ENCODE data around the gene PLPP4.
A peak's percentile ranks its signal among the peaks of the same experiment; 100 is the strongest.

Gene PLPP4

DNA sequence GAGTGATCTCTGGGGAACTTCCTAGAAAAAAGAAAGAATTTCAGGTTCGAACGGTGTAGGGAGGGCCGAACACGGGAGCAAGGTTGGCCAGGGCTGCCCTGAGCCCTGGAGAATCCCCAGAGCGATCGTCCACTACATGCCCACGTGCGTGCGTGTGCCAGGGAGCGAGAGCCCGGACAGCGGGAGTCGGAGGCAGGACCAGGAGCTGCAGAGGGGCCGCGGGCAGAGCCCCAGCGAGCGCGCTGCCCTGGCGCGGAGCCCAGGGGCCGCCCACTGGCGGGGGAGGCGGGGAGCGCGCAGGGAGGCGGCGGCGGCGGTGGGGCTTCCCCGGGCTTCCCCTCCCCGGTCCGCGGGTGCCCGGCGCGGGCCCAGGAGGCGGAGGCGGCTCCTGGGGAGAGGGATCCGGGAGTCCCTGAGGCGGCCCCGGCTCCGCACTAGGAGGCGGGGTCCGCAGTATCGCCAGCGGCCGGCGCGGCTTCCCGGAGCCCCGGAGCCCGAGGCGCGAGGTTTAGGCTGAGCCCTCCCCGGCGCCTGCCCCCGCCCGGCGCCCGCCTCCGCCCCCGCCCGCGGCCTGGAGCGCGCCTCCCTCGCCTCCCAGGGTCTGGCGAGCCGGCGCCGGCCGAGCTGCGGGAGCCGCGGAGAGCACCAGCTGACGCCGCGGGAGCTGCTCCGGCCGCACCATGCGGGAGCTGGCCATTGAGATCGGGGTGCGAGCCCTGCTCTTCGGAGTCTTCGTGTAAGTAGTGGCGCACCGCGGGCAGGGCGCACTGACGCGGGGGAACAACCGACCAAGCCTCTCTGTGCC lies at the start of gene PLPP4:
TSS of gene PLPP4 (plus strand) at position 602 of the 805 bp plus-strand sequence. CDS start at position 681, 79 bp downstream.
- no peak for DNase-seq (ENCODE audit: low read depth)

DNA sequence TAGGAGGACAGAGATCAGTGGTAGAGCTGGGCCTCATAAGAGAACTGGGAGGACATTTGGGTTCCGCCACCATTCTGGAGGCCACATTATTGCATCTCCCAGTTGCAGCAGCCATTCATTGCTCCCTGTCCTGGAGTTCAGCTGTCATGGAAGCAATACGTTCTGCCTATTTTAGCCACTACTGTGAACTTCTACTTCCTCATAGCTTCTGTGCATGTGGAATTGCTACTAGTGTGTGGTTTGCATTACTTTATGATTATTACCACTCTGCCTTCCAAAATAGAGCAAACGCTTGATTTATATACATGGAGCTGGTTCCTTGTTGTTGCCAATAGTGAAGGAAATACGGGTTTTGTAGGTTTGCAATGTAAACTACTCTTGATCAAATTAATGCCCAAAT lies 47.2 kb upstream of the PLPP4 start:
- no peak for DNase-seq (ENCODE audit: low read depth)

DNA sequence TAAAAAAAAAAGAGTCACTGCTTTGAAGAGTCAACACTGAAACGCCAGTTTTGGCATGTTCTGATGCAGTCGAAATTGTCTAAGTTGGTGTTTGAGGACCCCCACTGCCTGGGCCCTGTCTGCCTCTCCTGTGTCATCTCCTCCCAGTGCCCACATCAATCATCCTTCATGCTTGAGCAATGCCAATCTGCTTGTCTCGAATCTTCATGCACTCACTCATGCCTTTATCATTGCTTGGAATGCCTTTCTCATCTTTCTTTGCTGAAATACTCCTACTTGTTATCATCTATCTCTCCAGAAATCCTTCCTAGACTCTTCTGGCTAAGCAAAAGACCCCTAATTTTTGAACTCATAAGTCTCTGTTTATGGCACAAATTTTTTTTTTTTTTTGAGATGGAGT lies 42.1 kb upstream of the PLPP4 start:
- no peak for DNase-seq (ENCODE audit: low read depth)

DNA sequence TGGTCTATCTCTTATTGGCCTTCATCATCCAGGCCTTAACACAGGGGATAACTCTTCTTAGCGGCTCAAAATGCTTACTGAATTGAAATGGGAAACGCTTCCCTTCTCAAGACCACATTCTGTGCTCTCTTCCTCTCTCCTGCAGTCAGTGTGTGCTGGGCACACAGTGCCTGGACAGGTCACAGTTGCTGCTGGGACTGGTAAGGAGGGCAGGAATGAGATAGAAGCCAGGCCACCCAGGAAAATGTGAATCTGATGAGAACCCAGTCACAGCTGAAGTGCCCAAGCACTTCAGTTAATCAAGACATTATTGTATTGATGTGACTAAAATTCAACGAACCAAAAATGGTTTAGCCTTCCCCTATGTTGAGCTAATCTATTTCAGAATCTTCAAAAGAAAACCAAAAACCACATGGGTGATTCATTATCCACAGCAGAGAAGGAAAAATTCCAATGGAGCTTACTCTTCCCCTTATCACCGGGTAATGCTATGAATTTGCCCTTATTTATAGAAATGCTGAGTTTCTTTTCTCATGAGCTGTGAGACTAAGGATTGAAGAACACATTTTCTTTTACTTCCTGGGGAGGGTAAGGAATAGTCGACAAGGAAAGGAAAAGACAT lies 41.2 kb upstream of the PLPP4 start:
- DNase-seq (ENCODE audit: low read depth) = peak; percentile 82

DNA sequence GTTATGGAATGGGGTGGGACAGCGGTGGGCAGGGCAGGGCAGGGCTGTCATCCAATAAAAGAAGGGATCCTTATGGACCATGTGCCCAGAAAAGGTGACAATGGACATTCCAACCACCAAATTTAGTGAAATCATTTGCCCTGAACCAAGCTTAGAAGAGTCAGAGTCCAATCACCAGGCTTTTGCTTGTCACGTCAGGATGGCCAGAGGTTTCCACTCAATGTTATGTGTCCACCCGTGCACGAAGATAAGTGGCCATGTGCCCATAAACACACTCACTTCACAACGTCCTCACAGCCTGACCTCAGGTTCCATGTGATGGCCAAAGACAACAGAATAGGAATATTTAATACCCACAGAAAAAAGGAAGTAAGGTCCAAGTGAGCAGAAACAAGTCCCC lies 36.6 kb upstream of the PLPP4 start:
- DNase-seq (ENCODE audit: low read depth) = no peak

DNA sequence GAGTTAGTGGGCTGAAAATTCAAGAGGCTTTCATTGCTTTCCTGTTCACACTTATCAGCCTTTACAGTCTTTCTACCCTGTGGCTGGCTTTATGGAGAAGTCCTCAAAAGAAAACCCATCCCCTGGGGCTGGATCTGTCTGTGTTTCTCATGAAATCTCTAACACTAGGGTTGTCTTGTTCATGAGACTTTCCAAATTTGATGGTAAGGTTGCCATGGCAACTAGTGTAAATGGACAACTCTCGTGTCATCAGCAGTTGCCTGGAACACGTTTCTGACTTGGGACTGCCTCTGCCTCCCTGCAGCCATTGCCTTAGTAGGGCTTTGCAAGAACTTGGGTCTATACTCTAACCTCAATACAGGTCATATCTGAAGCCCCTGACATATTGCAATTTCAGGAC lies 35.8 kb upstream of the PLPP4 start:
- DNase-seq (ENCODE audit: low read depth) = no peak

DNA sequence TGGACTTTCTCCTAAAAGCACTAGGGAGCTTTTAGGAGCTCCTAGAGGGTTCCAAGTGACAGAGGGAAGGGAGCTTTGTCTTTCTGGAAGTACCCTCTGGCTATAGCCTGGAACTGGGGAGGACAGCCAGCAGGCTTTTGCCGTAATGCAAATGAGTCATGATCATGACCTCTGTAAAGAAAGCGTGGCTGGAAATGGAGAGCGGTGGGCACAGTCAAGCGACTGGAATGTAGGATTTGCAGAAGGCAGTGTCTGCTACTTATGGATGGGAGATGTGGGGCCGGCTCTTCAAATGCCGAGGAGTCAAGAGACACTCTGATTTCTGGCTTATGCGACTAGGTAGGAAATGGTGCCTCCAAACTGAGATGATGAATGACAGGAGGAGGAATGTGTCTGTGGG lies 34.6 kb upstream of the PLPP4 start:
- DNase-seq (ENCODE audit: low read depth) = peak; percentile 74

DNA sequence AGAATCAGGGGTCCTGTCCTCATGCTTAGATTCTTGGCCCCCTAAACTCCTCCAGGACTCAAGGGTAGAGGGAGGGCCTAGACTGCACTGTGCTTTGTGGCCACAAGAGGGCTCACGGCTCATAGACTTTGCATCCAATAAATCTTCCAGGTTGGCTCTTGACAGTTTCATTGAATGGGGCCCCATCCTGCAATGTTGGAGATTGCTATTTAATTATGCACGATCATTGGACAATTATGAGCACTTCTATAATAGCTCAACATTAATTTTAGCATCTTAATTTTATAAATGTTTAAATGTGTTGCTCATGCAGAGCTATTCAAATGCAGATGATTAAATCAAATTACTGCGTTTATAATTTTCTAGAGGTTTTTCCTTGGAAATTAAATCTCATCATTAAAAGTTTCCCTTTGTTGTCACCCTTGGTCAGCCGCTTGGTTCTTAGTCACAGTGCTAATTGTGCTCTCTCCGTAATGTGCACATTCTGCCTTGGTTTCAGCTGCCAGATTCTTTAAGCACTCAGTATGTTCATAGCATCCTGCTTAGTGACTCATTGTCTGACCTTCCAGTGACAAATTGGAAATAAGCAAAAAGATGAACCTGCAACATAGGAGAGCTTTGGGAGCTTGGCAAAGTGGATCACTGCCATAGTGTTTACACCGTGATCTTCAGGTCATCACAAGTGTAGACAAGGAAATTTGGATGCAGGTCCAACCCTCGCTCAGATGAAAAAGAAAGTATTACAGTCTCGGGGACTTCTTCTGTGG lies 33.4 kb upstream of the PLPP4 start:
- DNase-seq (ENCODE audit: low read depth) = no peak

DNA sequence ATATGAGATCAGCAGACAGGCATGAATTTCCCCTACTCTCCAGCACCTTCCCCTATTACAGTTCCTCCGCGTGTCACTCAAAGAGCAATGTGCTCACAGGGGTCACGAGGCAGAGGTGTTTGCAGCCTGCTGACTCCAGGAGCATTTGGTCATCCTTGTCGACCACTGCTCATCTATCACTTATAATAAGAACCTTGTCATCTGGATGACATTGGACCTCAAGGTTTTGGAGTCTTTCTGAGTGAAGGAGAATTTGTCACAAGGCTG lies 32.9 kb upstream of the PLPP4 start:
- no peak for DNase-seq (ENCODE audit: low read depth)

DNA sequence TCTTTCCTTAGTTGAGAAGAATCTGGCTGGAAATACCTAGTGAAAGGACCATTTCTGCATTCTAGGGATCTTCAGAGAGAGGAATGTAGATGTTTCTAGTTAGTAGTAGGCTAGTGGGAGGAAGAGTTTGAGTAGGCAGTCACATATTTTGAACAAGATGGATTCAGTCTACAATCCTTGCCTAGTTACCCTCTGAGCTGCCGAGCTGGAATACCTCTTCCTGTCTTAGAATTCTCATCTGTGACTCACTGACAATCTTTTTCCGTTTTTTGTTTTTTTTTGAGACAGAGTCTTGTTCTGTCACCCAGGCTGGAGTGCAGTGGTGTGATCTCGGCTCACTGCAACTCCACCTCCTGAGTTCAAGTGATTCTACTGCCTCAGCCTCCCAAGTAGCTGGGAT lies 30.7 kb upstream of the PLPP4 start:
- DNase-seq (ENCODE audit: low read depth) = no peak

DNA sequence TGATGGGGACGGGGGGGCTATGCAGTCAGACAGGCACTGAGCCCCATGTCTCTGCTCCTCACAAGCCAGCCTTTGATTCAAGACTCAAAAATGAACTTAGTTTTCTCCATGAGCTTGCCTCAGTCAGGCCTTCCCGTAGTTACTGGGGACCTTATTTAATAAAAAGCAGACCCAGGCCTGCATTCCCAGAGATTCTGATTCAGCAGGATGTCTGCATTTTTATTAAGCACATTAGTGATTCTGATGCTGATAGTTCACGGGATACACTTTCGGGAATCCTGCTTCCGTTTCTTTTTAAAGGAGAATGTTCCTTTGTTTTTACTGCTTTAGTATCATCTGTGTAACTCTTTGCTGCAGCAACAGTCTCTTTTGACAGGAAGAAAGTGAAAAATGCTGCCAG lies 28.3 kb upstream of the PLPP4 start:
- DNase-seq (ENCODE audit: low read depth) = no peak

DNA sequence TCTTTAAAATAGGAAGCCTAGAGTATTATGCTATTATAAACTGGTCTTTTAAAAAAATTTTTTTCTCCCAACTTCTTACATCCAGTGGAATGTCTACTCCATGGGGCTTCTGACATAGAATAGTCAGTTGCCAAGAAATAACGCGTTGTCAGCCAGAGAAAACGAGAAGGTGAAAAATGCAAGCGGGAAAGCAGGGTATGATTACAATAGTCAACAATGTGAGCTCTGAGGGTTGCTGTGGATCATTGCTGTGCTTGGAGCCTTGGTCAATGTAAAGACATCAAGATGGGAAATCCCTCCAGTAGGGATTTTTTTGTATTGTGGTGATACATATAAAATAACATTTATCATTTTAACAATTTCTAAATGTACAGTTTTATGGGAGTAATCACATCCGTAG lies 27.6 kb upstream of the PLPP4 start:
- no peak for DNase-seq (ENCODE audit: low read depth)

DNA sequence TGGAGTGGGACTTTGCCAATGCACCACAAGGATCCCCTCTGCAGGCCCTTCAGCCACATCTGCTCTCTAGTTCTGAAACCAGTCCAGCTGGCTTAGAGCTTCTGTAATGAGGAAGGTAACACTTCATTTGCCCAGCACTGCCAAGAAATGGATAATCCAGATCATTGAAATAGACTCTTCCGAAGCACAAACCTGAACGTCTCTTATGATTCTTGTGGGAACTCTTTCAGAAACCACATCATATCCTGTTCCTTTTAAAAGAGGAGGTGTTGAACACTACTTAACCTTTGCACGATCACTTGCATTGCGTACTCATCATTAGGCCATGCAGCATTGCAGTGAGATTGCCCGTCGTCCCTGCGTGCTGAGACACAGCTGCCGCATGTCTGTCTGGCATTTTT lies 25.8 kb upstream of the PLPP4 start:
- DNase-seq (ENCODE audit: low read depth) = no peak

DNA sequence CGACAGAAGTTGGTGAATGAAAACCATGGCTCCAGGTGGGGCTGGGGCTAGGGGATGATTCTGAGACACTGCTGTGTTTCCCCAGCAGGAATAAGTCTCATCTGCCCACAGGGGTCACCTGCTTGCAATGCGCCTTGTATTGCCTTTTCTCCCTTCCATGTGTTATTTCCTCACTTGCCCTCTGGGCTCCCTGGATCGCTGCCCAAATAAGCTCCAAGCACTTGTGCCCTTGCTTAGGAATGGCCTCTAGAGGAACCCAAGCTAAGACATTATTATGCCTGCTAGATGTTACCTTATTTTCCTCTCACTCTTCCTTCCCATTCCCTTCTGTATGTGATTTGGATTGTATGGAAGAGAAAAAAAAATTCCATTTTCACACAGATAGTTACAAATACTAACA lies 24.8 kb upstream of the PLPP4 start:
- no peak for DNase-seq (ENCODE audit: low read depth)

DNA sequence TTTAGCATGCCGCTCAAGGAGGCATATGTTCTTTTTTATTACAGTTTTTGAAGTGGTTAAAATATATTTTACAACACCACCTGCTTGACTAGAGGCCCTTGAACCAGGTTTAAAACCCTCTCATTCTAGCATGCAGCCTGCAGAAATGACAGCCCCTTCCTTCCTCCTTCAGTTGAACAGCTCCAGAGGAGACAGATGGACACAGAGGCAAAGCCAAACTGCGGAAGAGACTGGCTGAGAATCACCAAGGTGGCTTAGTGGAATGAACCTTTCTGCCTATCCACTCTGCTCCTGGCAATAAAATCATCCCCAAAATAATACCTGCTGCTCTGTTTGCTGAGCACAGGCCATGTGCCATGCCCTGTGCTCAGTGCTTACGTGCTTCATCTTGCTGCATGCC lies 23.9 kb upstream of the PLPP4 start:
- DNase-seq (ENCODE audit: low read depth) = no peak

DNA sequence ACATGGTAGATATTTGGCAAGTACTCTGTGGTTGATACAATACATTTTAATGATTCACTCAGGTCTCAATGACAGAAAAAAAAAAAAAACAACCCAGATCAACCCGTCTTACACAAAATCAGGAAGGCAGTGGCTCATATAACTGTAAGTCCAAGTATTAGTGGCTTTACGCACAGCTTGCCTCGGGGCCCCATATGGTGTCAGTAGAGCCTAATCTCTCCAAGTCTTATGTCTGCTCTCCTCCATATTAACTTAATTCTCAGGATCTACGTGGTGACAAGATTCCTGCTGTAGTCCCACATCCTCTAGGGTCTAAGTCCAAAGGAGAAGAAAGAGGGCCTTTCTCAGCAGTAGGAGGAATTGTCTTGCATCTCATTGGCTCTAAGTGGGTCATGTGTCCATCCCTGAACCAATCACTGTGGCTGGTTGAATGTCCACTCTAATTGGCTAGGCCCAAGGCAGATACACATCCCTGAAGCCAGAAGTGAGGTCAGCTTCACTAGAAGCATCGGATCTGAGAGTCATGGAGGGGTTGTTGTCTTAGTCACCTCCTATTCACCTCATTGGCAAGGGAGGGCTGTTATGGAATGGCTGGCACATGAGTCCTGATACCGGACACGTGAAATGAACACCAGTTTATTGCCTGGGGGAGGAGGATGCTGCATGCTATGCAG lies 20.5 kb upstream of the PLPP4 start:
- no peak for DNase-seq (ENCODE audit: low read depth)

DNA sequence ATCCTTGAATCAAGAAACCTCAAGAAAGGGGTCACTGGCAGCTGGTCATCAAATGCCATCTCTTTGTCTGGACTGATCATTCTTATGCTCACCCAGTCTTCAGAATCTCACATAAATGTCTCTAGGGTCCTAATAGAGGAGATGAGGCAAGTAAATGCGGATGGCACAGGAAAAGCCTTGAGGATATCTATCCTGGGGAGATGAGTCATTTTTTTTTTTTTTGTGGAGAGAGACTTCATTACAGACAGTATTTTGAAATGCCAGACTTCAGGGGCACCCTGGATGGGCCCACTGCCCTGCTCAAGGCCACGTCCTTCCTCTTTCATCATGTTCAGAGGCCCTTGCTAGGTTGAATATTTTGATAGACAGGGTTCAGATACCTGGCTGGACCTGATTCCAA lies 19.5 kb upstream of the PLPP4 start:
- no peak for DNase-seq (ENCODE audit: low read depth)

DNA sequence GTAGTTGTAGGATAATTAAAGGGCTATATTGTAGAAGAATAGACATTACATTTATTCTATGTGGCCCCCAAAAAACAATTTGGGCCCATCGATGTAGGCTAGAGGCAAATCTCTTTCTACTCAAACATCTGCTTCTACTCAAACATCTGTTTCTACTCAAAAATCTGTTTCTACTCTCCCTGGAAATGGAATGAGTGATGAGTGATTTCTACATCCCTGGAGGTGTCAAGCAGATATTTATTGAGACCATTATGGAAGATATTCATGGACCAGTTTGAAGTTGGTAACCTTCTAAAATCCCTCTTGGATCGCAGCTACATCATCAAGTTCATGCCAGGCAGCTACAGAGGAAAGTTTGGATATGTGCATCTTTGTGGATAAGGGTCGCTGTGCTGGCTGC lies 5.1 kb upstream of the PLPP4 start:
- no peak for DNase-seq (ENCODE audit: low read depth)

DNA sequence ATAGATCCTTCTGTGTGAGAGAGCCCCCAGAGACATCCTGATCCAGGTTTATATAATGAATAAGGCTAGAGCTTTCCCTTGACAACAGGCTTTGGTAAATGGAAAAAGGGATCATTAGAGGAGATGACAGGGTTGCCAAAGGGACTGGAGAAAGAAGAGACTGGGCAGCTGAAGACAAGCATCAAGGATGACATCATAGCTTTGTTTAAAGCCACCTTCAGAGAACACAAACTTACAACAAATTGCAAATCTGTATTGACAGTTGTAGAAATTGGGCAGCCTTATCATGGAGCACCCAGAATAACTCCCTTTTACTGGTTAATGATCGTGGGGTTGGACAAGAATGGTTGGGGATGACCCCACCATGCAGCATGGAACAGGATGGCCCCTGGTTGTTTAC lies 3.7 kb upstream of the PLPP4 start:
- DNase-seq (ENCODE audit: low read depth) = no peak

DNA sequence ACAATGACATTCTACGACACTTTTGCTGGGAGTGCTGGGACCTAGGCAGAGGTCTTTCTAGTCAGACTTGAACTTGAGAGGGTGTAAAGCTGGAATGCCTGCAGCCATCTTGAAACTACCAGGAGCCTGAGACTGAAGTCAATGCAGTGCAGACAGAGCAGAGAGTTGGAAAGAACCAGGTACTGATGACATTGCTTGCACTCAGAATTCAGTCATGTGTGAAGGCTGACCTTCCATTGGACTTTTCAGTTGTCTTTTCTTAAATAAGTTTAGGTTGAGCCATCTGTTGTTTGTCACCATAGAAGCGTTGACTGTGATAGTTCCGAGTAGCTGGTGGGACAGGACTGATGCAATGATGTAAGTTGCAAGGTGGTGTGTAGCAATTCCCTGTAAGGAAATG lies 3.1 kb upstream of the PLPP4 start:
- DNase-seq (ENCODE audit: low read depth) = no peak

DNA sequence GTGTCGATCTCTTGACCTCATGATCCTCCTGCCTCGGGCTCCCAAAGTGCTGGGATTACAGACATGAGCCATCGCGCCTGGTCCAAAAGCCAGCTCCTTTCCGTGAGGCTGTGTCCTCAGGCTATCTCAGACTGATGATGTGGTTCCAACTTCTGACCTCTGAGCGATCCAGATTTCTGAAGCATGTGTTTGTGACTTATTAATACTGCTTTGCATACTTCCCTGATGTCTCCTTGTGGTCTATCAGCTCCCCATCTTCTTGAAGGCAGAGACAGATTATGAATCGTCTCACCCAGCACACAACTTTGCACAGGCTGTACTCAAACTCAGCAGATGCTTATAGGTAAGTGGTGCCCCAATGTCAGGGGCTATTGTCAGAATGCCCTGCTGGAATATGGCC lies 2.0 kb upstream of the PLPP4 start:
- DNase-seq (ENCODE audit: low read depth) = no peak

DNA sequence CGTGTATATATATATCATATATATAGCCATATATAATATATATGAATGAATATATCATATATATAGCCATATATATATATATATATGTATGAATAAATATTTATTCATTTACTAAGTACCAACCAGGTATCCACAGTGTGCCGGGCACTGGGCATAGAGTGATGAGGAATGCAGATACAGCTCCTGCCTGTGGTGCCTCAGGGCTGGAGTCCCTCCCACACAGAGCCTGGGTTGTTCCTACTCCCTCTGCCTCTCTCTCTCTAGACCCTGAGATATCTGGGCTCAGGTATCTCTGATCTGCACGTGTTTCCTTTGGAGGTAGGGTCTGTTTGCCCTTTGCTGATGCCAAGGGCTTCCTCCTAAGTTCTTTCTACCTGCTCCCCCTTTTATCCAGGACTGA lies 1.4 kb upstream of the PLPP4 start:
- DNase-seq (ENCODE audit: low read depth) = no peak

DNA sequence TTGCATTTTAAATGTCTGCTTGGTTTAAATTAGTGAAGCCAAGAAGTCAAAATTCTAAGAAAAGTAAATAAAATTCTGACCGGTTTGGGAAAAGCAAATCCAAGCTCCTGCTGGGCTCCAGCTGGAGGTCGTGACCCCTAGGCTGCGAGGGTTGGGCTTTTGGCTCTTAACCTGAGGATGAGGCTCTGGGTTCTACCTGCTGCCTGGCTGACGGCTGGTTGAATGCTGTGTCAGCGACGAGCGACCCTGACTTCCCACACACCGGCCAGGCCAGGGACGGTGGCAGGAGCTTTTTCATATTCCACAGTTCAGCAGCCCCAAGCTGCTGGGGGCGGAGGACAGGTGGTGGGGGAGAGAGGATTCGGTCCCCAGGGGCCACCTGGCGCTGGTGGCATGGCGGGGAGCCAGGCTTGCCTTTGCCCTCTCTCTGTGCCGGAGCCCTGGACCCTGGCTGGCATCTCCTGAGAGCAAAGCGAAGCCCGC lies 843 bp upstream of the PLPP4 start:
- DNase-seq (ENCODE audit: low read depth) = no peak
